ENCODE measurements around the gene KLF1.
"Not testable (repeated sequence)": the region's sequence is repeated elsewhere in the genome, so short reads cannot be mapped to it uniquely, and the experiment has no call there.

Gene KLF1

GRCh38 chr19:12890787-12891552 lies 4.0 kb upstream of the KLF1 start, which contains the start of gene GCDH:
GCDH (plus strand) TSS chr19:12891160; CDS start chr19:12891305, 145 bp downstream.
- peak; percentile 98 for DNase-seq (ENCODE audit: low read depth)

GRCh38 chr19:12890299-12890786 lies 3.3 kb upstream of the KLF1 start:
- not testable (repeated sequence) for DNase-seq (ENCODE audit: low read depth)

DNA sequence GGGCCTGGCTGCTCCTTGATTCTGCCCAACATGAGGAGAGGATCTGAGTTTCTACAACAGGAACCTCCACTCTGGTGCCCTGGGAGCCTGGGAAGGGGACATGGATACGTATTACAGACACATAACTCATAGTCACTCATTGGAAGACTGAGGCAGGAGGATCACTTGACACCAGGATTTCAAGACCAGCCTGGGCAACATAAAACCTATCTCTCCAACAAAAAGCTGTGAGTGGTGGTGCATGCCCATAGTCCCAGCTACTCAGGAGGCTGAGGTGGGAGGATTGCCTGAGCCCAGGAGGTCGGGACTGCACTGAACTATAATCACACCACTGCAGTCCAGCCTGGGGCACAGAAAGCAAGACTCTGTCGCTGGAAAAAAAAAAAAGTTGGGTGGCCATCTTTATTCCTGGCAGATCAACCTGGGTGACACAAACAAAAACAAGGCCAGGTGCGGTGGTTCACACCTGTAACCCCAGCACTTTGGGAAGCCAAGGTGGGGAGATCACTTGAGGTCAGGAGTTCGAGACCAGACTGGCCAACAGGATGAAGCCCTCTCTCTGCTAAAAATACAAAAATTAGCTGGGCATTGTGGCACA lies 1.1 kb upstream of the KLF1 start:
- no peak for DNase-seq (ENCODE audit: low read depth)

- DNase-seq (ENCODE audit: low read depth), result no peak
Observed at GRCh38 chr19:12886651-12886968, 391 bp downstream of the KLF1 start.

DNA sequence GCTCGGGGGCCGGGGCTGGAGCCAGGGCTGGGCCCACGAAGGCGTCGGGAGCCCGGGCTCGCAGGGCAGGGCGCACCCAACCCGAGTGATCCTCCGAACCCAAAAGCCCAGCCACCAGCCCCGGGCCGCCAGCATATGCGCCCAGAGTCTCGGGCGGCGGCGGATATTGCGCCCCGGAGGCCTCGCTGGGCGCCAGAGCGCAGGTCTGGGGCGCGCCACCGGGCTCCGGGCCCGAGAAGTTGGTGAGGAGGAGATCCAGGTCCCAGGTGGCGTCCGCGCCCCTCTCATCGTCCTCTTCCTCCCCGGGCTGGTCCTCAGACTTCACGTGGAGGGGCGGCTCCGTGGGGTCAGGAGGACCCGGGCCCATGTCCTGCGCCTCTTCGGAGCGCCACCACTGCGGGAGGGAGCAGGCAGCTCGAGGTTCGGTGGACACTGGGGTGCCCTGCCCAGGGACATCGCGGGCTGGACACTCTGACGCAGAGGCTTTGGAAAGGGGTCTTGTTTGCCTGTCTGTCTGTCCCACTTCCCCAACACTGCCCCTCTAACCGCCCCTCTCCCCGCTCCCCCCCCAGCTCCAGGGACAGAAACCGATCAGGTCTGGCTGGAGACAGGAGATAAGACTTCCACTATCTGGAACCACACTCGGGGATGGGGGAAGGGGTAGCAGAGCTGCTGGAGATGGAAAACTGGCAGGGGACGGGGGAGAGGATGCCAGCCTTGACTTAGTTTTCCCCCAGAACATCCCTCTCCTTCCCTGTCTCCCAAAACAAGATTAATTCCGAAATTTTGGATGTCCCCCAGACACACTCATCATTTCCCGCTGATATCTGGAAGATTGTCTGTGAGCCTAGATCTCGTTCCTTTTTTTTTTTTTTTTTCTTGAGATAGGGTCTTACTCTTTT lies 1.0 kb downstream of the KLF1 start:
- no peak for DNase-seq (ENCODE audit: low read depth)

DNA sequence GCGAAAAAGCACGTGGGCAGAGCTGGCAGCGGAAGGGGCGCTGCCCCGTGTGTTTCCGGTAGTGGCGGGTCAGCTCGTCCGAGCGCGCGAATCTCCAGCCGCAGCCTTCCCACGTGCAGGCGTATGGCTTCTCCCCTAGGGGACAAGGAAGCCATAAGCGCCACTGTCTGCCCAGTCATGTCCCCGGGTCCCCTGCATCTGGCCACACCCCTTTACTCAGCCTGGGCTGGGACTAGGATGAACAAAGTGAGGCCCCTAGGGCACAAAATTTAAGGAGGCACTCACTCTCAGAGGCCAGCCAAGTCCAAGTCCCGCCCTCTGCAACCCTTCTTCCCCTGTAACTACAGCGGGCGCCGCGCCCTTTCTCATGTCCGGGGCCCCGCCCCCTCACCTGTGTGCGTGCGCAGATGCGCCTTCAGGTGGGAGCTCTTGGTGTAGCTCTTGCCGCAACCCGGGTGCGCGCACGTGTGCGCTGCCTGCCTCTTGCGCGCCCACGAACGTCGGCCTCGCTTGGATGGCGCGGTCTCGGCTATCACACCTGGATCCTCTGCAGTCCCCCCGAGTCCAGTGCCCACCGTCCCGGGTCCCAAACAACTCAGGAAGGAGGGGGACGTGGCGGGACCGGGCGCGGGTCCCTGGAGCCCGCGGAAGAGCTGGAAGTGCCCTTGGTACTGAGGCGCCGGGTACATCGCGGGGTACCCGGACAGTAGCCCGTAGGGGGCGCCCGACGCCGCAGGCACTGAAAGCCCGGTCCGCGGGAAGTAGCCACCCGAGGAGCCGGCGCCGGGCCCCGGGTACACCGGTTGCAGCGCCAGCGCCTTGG lies 1.9 kb downstream of the KLF1 start:
- DNase-seq (ENCODE audit: low read depth), result peak; percentile 21

GRCh38 chr19:12884627-12884925 lies 2.4 kb downstream of the KLF1 start:
- DNase-seq (ENCODE audit: low read depth), result no peak

DNA sequence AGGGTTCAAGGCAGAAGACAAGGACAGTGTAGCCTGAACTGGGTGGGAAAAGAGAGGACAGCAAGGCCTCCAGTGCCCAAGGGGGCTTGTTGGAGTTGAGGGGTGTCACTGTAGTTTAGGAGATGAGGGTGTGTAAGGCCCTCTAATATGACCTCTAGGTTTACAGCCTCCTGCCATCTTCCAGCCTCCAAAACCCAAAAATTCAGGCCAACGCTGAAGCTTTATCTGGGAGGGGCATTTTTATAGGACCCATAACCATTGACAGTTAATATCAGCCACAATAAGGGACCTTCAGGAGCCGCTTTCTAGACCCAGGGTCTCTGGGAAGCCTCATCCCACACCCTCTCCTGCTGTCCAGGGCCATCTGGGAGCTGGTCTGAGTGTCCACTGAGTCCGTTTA lies 2.8 kb downstream of the KLF1 start:
- DNase-seq (ENCODE audit: low read depth), result no peak

DNA sequence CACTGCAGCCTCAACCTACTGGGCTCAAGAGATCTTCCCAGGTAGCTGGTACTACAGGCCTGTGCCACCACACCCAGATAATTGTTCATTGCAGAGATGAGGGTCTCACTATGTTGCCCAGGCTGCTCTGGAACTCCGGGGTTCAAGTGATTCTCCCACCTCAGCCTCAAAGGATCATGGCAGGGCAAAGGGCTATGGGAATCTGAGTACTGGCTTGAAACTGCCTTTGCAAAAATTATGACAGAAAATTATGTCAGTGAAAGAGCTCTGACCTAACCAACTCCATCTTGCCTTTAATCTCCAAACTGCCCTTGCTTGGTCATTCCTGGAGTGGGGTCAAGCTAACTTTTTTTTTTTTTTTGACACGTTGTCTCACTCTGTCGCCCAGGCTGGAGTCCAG lies 4.4 kb downstream of the KLF1 start:
- DNase-seq (ENCODE audit: low read depth), result no peak

GRCh38 chr19:12881172-12881808 lies 5.7 kb downstream of the KLF1 start, which contains the start of gene DNASE2:
DNASE2 (minus strand) TSS chr19:12881449; CDS start chr19:12881375, 74 bp downstream.
- peak; percentile 88 for DNase-seq (ENCODE audit: low read depth)

GRCh38 chr19:12880551-12881171 lies 6.3 kb downstream of the KLF1 start:
- peak; percentile 18 for DNase-seq (ENCODE audit: low read depth)

DNA sequence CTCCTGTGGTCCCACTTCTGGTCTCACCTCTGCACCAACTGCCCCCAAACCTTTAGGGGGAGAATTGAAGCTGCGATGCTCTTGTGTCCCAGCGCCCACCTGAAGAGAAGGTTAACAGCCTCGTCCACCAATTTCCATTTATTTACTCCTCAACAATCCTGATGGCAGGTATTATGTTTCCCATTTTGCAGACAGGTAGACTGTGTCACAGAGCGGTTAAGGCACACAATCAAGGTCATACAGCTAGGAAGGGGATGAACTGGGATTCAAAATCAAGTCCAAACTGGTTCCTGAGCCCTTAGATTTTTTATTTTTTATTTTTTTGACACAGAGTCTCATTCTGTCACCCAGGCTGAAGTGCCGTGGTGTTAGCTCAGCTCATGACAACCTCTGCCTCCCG lies 11.9 kb downstream of the KLF1 start:
- DNase-seq (ENCODE audit: low read depth), result no peak

DNA sequence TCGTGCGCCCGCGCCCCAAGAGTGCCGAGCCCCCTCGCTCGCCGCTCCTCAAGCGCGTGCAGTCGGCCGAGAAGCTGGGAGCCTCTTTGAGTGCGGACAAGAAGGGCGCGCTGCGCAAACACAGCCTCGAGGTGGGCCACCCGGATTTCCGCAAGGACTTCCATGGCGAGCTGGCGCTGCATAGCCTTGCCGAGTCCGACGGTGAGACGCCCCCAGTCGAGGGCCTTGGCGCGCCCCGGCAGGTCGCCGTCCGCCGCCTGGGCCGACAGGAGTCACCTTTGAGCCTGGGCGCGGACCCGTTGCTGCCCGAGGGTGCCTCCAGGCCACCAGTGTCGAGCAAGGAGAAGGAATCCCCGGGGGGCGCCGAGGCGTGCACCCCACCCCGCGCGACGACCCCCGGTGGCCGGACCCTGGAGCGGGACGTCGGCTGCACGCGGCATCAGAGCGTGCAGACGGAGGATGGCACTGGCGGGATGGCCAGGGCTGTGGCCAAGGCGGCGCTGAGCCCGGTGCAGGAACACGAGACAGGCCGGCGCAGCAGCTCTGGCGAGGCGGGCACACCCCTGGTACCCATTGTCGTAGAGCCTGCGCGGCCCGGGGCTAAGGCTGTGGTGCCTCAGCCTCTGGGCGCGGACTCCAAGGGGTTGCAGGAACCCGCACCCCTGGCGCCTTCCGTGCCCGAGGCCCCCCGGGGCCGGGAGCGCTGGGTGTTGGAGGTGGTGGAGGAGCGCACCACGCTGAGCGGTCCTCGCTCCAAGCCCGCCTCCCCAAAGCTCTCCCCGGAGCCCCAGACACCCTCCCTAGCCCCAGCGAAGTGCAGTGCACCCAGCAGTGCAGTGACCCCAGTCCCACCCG lies 12.9 kb downstream of the KLF1 start:
- no peak for DNase-seq (ENCODE audit: low read depth)

GRCh38 chr19:12872941-12873890 lies 13.8 kb downstream of the KLF1 start:
- DNase-seq (ENCODE audit: low read depth), result no peak

- no peak for DNase-seq (ENCODE audit: low read depth)
Observed at GRCh38 chr19:12872255-12872654, 14.7 kb downstream of the KLF1 start.

GRCh38 chr19:12871681-12872080 lies 15.3 kb downstream of the KLF1 start:
- no peak for DNase-seq (ENCODE audit: low read depth)

DNA sequence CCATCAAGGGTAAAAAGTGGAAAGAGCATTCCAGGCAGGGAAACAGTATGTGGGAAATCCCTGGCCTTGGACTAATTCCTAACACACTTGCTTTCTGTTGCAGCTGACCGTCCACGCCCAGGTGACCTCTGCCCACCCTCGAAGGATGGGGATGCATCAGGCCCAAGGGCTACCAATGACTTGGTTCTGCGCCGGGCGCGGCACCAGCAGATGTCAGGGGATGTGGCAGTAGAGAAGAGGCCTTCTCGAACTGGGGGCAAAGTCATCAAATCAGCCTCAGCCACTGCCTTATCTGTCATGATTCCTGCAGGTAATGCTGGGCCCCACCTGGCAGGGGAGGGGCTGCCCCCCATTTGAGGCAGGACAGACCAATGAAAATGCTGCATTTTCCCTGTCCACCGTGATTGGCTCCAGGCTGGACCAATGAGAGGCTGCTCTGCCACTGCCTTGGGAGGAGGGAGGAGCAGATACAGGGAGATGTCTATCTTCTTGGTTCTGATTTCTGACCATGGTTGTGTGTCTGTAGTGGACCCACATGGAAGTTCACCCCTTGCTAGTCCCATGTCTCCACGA lies 18.4 kb downstream of the KLF1 start:
- no peak for DNase-seq (ENCODE audit: low read depth)

All from fibroblast of gingiva (primary cell).